ENCODE measurements around the gene LMX1B.
"Not testable (repeated sequence)": the region's sequence is repeated elsewhere in the genome, so short reads cannot be mapped to it uniquely, and the experiment has no call there.

The LMX1B gene

GRCh38 chr9:126613651-126614050 is at the start of gene LMX1B:
TSS of gene LMX1B (plus strand) at chr9:126613928. CDS start at chr9:126614450, 522 bp downstream.
- DNase-seq: no peak

GRCh38 chr9:126564128-126564527 is 49.6 kb upstream of the LMX1B start:
- DNase-seq: no peak

- DNase-seq: no peak
These were observed 49.0 kb upstream of the LMX1B start for GRCh38 chr9:126564716-126565115.

GRCh38 chr9:126565336-126566128 is 48.2 kb upstream of the LMX1B start:
- no peak for DNase-seq

GRCh38 chr9:126569036-126569435 is 44.7 kb upstream of the LMX1B start:
- DNase-seq: no peak

GRCh38 chr9:126578029-126578428 is 35.7 kb upstream of the LMX1B start:
- no peak for DNase-seq

- DNase-seq: not testable (repeated sequence)
These were observed 33.4 kb upstream of the LMX1B start for GRCh38 chr9:126580319-126580718.

GRCh38 chr9:126581893-126582292 is 31.8 kb upstream of the LMX1B start:
- DNase-seq: no peak

GRCh38 chr9:126582427-126582826 is 31.3 kb upstream of the LMX1B start:
- DNase-seq: no peak

GRCh38 chr9:126583144-126583760 is 30.5 kb upstream of the LMX1B start:
- DNase-seq: no peak

- DNase-seq: no peak
These were observed 29.1 kb upstream of the LMX1B start for GRCh38 chr9:126584611-126585010.

GRCh38 chr9:126586236-126586635 is 27.5 kb upstream of the LMX1B start:
- DNase-seq: no peak

- no peak for DNase-seq
These were observed 26.2 kb upstream of the LMX1B start for GRCh38 chr9:126587187-126588185.

- no peak for DNase-seq
These were observed 25.1 kb upstream of the LMX1B start for GRCh38 chr9:126588491-126589168.

GRCh38 chr9:126589349-126589748 is 24.4 kb upstream of the LMX1B start:
- no peak for DNase-seq

GRCh38 chr9:126591083-126591482 is 22.6 kb upstream of the LMX1B start:
- DNase-seq: no peak

GRCh38 chr9:126591922-126592321 is 21.8 kb upstream of the LMX1B start:
- no peak for DNase-seq

- no peak for DNase-seq
These were observed 21.3 kb upstream of the LMX1B start for GRCh38 chr9:126592461-126592860.

- no peak for DNase-seq
These were observed 17.7 kb upstream of the LMX1B start for GRCh38 chr9:126595982-126596381.

- no peak for DNase-seq
These were observed 14.6 kb upstream of the LMX1B start for GRCh38 chr9:126599047-126599650.

- DNase-seq: no peak
These were observed 9.4 kb upstream of the LMX1B start for GRCh38 chr9:126604059-126605055.
